K562 (cell line): ENCODE measurements around the gene TRAF5. TPM values are rescaled to one million over a fixed set of nuclear protein-coding genes. Genes with fewer than 3 reads are reported as not detected.

Source experiments
- ATAC-seq: fragments of 200-7000 bp; cut with Tn5 transposase; 3 replicates; pipeline ENCODE4 v1.9.1; 2020; ENCODE audit warnings: moderate library complexity
- BruUV-seq: library from RNA; stranded (reverse); fragments of 400-500 nt; replicated peaks from 2 replicates; lab custom pipeline; 2021; lab: Mats Ljungman, UMichigan
- CTCF ChIA-PET: fragments of 300-600 bp; formaldehyde crosslinking; extraction: SDS; loops from one replicate; lab custom pipeline; 2021; ENCODE audit warnings: low intra/inter-chr PET ratio; lab: Yijun Ruan, JAX
- POLR2A ChIA-PET: fragments of 300-600, 350-650 bp; sonication (Branson Sonifier 250); formaldehyde crosslinking; extraction: SDS; loops from one replicate; lab custom pipeline; 2021; ENCODE audit warnings: antibody characterized with exemption, inconsistent platforms; lab: Yijun Ruan, JAX
- DNase-seq, 4 experiments: peaks; one replicate each; pipeline versions ENCODE4 v3.0.0 to v3.0.0-alpha.2; 2011 to 2018; ENCODE audit warnings: low spot score in 3 of 4, mixed read lengths in 3 of 4; ENCODE audit errors: extremely low read depth in 1 of 4
- FAIRE-seq: peaks from 2 replicates; lab custom pipeline; 2011; peaks lifted over from hg19 to GRCh38; lab: Jason Lieb, UNC
- H2AFZ ChIP-seq: 2 replicates; pipeline ENCODE4 v1.6.0; 2011; ENCODE audit warnings: low read depth, low read length, control low read depth, inconsistent platforms
- H3K27ac ChIP-seq: fragments of 200-600 bp; 3 replicates; pipeline ENCODE4 v1.8.0; 2011; ENCODE audit warnings: low read depth, mild to moderate bottlenecking, control low read depth, inconsistent platforms, low read length, moderate library complexity, mixed read lengths; ENCODE audit errors: extremely low read depth
- H3K27me3 ChIP-seq, 2 experiments: fragments of 300-600 bp in 1 of 2; 2 replicates in 1 of 2; 3 replicates in 1 of 2; pipeline versions ENCODE4 v1.6.0 to v1.8.0; 2011; ENCODE audit warnings: inconsistent platforms in 2 of 2, low read length in 2 of 2, mild to moderate bottlenecking in 1 of 2, mixed read lengths in 1 of 2, moderate library complexity in 1 of 2; ENCODE audit not compliant: control insufficient read depth in 2 of 2, insufficient read depth in 2 of 2
- H3K36me3 ChIP-seq: fragments of 300-600 bp; 3 replicates; pipeline ENCODE4 v1.8.0; 2011; ENCODE audit warnings: mild to moderate bottlenecking, low read length, inconsistent platforms; ENCODE audit not compliant: control insufficient read depth, insufficient read depth
- H3K4me1 ChIP-seq, 2 experiments: fragments of 200-600 bp in 1 of 2; replicated peaks in 1 of 2; 2 replicates in 1 of 2; 3 replicates in 1 of 2; pipeline versions ENCODE4 v1.5.1 to v1.8.0; 2011; ENCODE audit warnings: inconsistent platforms in 2 of 2, low read length in 2 of 2, mild to moderate bottlenecking in 1 of 2, mixed read lengths in 1 of 2, moderate library complexity in 1 of 2; ENCODE audit not compliant: control insufficient read depth in 2 of 2, insufficient read depth in 2 of 2
- H3K4me2 ChIP-seq: 2 replicates; pipeline ENCODE4 v1.6.1; 2011; ENCODE audit warnings: low read length, control low read depth, inconsistent platforms, mixed read lengths; ENCODE audit not compliant: insufficient read depth
- H3K4me3 ChIP-seq: fragments of 200-600 bp; sonication (generic), shearing (Covaris generic); 2 replicates; pipeline ENCODE4 v1.5.1; 2016; ENCODE audit warnings: control low read depth, inconsistent platforms
- H3K79me2 ChIP-seq: fragments of 200-600 bp; 3 replicates; pipeline ENCODE4 v1.8.0; 2011; ENCODE audit warnings: low read length, inconsistent platforms; ENCODE audit not compliant: control insufficient read depth, insufficient read depth
- H3K9ac ChIP-seq, 2 experiments: 2 replicates each; pipeline versions ENCODE4 v1.6.0 to v1.6.1; 2011; ENCODE audit warnings: low read depth in 2 of 2, low read length in 2 of 2, control low read depth in 1 of 2, inconsistent platforms in 1 of 2, mild to moderate bottlenecking in 1 of 2, mixed read lengths in 1 of 2; ENCODE audit not compliant: insufficient read depth in 1 of 2
- H3K9me1 ChIP-seq: one replicate; pipeline ENCODE4 v1.6.0; 2011; ENCODE audit warnings: inconsistent platforms, mild to moderate bottlenecking, low read length, moderate library complexity; ENCODE audit not compliant: control insufficient read depth, insufficient read depth
- H3K9me3 ChIP-seq: replicated peaks from 2 replicates; pipeline ENCODE4 v1.5.1; 2011; ENCODE audit warnings: low read depth, low read length, inconsistent platforms; ENCODE audit not compliant: control insufficient read depth, insufficient read depth
- H4K20me1 ChIP-seq: replicated peaks from 2 replicates; pipeline ENCODE4 v1.6.1; 2011; ENCODE audit warnings: low read length, inconsistent platforms, mixed read lengths; ENCODE audit not compliant: control insufficient read depth, insufficient read depth
- EGR1 ChIP-seq: fragments of 450-650 bp; conservative IDR thresholded peaks from 2 replicates; pipeline ENCODE4 v1.6.1; 2017; ENCODE audit warnings: mild to moderate bottlenecking
- L3MBTL2 ChIP-seq: fragments of 450-650 bp; IDR thresholded peaks from 2 replicates; pipeline ENCODE4 v1.6.1; 2016; ENCODE audit warnings: mild to moderate bottlenecking, moderate library complexity
- PTBP1 ChIP-seq: fragments of 200-400 bp; formaldehyde crosslinking; IDR thresholded peaks from 2 replicates; pipeline ENCODE4 v1.6.1; 2017; ENCODE audit warnings: low read depth, low read length
- PURB ChIP-seq: sonication (generic); formaldehyde crosslinking; IDR thresholded peaks from 2 replicates; pipeline ENCODE4 v1.9.0; 2021; ENCODE audit warnings: low read depth, mild to moderate bottlenecking, missing genetic modification reagents
- ZMIZ1 ChIP-seq, 2 experiments: fragments of 150-350 bp in 1 of 2; IDR thresholded peaks; 2 replicates each; pipeline ENCODE4 v1.6.1; 2012 to 2016; ENCODE audit warnings: low read depth in 2 of 2, low read length in 2 of 2, mild to moderate bottlenecking in 1 of 2, moderate library complexity in 1 of 2
- WGBS: fragments of 100-300 bp; shearing (Covaris generic); methylation state at CpG from one replicate; pipeline ENCODE4 v1.1.6; 2016; ENCODE audit warnings: low coverage, mixed read lengths; ENCODE audit not compliant: insufficient coverage; ENCODE audit errors: missing lambda C conversion rate; 5-methylcytosine and 5-hydroxymethylcytosine counted together
- in situ Hi-C: fragments of 300-500 bp; cut with MboI; formaldehyde crosslinking; loops from 4 replicates; pipeline ENCODE4 v1.15.0; 2018; ENCODE audit warnings: inconsistent platforms, mixed read lengths
- intact Hi-C: fragments of 100-400 bp; cut with micrococcal nuclease; formaldehyde crosslinking; loops from 2 replicates; pipeline ENCODE4 v1.14.2; 2022
- polyA plus RNA-seq, 8 experiments: library from polyadenylated mRNA; depleted of rRNA in 4 of 8; stranded (reverse) in 5 of 8; unstranded in 3 of 8; fragments of >200 nt; fragmentation: Nextera tagmentation in 2 of 8; fragmentation: Illumina TruSeq in 1 of 8; extraction: Ambion mirVana in 2 of 8; extraction: Trizol in 1 of 8; gene quantifications; 2 replicates each; pipeline versions ENCODE4 v1.2.1 to v1.2.3, GENCODE V29; 2011 to 2014; ENCODE audit warnings: inconsistent platforms in 1 of 8, missing spikeins in 1 of 8
- total RNA-seq, 7 experiments: library from RNA; depleted of rRNA in 6 of 7; stranded (reverse); fragments of >200 nt in 6 of 7; fragmentation: Illumina TruSeq in 2 of 7; extraction: Trizol in 2 of 7; gene quantifications; 2 replicates each; pipeline versions ENCODE4 v1.2.1 to v1.2.3, GENCODE V29; 2011 to 2021; ENCODE audit warnings: low replicate concordance in 1 of 7

TRAF5 gene
- total and polyA plus RNA-seq, 9 of the 15 experiments (the other 6 are each of a cell fraction or from before 2014, with no cell fraction given), result 2.0 to 9.3 (median 5.3) TPM

- Histone ChIP-seq H3K36me3 (0 out of 3 replicates have a peak, but pooled peaks cover 2% of the 10 kb centered on the region), H3K79me2 (no peaks in the 10 kb centered on the region), H3K4me2 (no peak overlapping the region), H3K9me3 (no peaks in the 10 kb centered on the region), H3K27me3 (no peaks in the 10 kb centered on the region), H3K9ac (no peak overlapping the region), H3K4me1 (peaks cover 10 to 26% of the 10 kb centered on the region in 2 experiments), H4K20me1 (no peaks in the 10 kb centered on the region), H3K9me1 (no peaks in the 10 kb centered on the region), H3K27ac (no peak overlapping the region), H2AFZ (no peak overlapping the region), H3K4me3 (no peak overlapping the region)
- BruUV-seq, result no TSS peak
- intact Hi-C loops, result no loop called here
- TF ChIP-seq ZMIZ1 (IDR thresholded peaks at IDR 0.05; ENCODE audit: low read depth in 2 of 2, low read length in 2 of 2) (no peak), PURB (CRISPR knock-in tag) (no peak), PTBP1 (no peak), EGR1 (peak; percentile 39), L3MBTL2 (no peak)
- 68% methylated on average over 2 of the region's 2 CpGs for WGBS
- FAIRE-seq (no peak), DNase-seq (no peak), ATAC-seq (no peak)
- POLR2A ChIA-PET, result interaction anchor here (1.8 kb wide), 1 partner anchor 24 kb away, joined by 6 read pairs; no protein-coding TSS in a partner anchor
- in situ Hi-C loops, result no loop called here
- CTCF ChIA-PET, result no interaction called here
These were observed 44.0 kb downstream of the TRAF5 start for GRCh38 chr1:211370669-211371068.
